Type B pancreatic cell (in vitro differentiated cells): ENCODE measurements around the gene RPS6KA1. TPM values are rescaled to one million over a fixed set of nuclear protein-coding genes. Genes with fewer than 3 reads are reported as not detected.
"Not testable (repeated sequence)": the region's sequence is repeated elsewhere in the genome, so short reads cannot be mapped to it uniquely, and the experiment has no call there.

Source experiments
- DNase-seq: peaks from one replicate; pipeline ENCODE4 v3.0.0; 2021; ENCODE audit warnings: mixed read lengths; ENCODE audit not compliant: unreplicated experiment; ENCODE audit errors: extremely low spot score
- H3K27ac Mint-ChIP-seq: 2 replicates; pipeline ENCODE4 v1.8.0; 2021; ENCODE audit warnings: mild to moderate bottlenecking, mixed read lengths
- H3K27me3 Mint-ChIP-seq: 2 replicates; pipeline ENCODE4 v1.8.0; 2021; ENCODE audit warnings: mixed read lengths
- H3K36me3 Mint-ChIP-seq: 2 replicates; pipeline ENCODE4 v1.8.0; 2021; ENCODE audit warnings: mixed read lengths
- H3K4me1 Mint-ChIP-seq: one replicate; pipeline ENCODE4 v1.8.0; 2021; ENCODE audit warnings: mixed read lengths; ENCODE audit not compliant: unreplicated experiment
- H3K4me3 Mint-ChIP-seq: 2 replicates; pipeline ENCODE4 v1.8.0; 2021; ENCODE audit warnings: mild to moderate bottlenecking, mixed read lengths
- H3K9me3 Mint-ChIP-seq: 2 replicates; pipeline ENCODE4 v1.8.0; 2021; ENCODE audit warnings: mixed read lengths
- CTCF ChIP-seq: fragments of 200-600 bp; sonication (generic); conservative IDR thresholded peaks from 2 replicates; pipeline ENCODE4 v1.5.0; 2021; ENCODE audit warnings: antibody characterized with exemption, mild to moderate bottlenecking
- total RNA-seq: library from RNA; stranded (reverse); gene quantifications from 2 replicates; pipeline ENCODE4 v1.2.1, GENCODE V29; 2021; ENCODE audit warnings: low replicate concordance

RPS6KA1 gene
- total RNA-seq, 1 donor from 2014 or later = 27.7 TPM

- no peak for TF ChIP-seq CTCF
- no peak overlapping the region for H3K27ac Mint-ChIP-seq
- DNase-seq = no peak
- no peaks in the 10 kb centered on the region for H3K9me3 Mint-ChIP-seq
- no peaks in the 10 kb centered on the region for H3K27me3 Mint-ChIP-seq
- H3K36me3 Mint-ChIP-seq = no peaks in the 10 kb centered on the region
- no peak overlapping the region for H3K4me3 Mint-ChIP-seq
- H3K4me1 Mint-ChIP-seq = peaks cover 3% of the 10 kb centered on the region
These were observed 35.6 kb upstream of the RPS6KA1 start for GRCh38 chr1:26493938-26494337.

DNA sequence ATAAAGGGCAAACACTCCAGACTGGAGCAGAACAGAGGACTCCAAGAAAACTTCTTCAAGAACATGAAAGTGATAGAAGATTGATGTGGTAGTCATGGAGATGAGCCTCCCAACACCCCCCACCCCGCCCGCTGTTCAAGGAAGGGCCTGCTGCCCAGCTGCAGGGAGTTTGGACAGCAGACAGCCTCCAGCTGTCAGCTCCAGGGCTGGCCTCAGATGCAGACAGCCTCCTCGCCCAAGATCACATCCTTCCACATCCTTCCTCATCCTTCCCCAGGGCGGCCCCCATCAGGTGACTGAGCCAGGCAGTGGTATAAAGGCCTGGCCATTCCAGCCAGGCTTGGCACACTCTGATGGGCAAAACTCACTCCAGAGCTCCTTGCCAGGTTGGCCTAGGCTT, 32.7 kb upstream of the RPS6KA1 start:
- no peaks in the 10 kb centered on the region for H3K36me3 Mint-ChIP-seq
- no peak overlapping the region for H3K27ac Mint-ChIP-seq
- no peak for TF ChIP-seq CTCF
- peaks cover 3% of the 10 kb centered on the region for H3K4me1 Mint-ChIP-seq
- H3K4me3 Mint-ChIP-seq = peak overlapping the region; percentile 54
- DNase-seq = no peak
- H3K27me3 Mint-ChIP-seq = no peaks in the 10 kb centered on the region
- no peaks in the 10 kb centered on the region for H3K9me3 Mint-ChIP-seq

DNA sequence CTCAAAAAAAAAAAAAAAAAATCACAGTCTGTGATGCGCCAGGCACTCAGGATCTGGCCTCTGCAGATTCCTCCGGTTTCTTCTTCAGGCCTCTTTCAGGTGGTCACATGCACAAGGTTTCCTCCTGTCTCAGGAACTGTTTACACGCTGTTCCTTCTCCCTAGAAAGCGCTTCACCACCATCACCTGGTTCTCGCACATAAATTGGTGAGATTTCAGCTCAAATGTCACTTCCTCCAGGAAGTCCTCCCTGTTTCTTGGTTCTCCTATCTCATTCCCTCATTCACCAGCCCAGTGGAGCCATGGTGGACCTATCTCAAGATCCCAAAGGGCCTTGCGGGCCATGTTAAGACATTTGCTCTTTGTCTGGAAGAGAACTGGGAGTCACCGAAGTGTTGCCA, 30.7 kb upstream of the RPS6KA1 start:
- Mint-ChIP-seq H3K9me3 (no peaks in the 10 kb centered on the region), H3K27me3 (no peaks in the 10 kb centered on the region), H3K4me1 (peaks cover 3% of the 10 kb centered on the region), H3K27ac (no peak overlapping the region), H3K4me3 (peak overlapping the region; percentile 49), H3K36me3 (no peaks in the 10 kb centered on the region)
- DNase-seq = no peak
- TF ChIP-seq CTCF = no peak

DNA sequence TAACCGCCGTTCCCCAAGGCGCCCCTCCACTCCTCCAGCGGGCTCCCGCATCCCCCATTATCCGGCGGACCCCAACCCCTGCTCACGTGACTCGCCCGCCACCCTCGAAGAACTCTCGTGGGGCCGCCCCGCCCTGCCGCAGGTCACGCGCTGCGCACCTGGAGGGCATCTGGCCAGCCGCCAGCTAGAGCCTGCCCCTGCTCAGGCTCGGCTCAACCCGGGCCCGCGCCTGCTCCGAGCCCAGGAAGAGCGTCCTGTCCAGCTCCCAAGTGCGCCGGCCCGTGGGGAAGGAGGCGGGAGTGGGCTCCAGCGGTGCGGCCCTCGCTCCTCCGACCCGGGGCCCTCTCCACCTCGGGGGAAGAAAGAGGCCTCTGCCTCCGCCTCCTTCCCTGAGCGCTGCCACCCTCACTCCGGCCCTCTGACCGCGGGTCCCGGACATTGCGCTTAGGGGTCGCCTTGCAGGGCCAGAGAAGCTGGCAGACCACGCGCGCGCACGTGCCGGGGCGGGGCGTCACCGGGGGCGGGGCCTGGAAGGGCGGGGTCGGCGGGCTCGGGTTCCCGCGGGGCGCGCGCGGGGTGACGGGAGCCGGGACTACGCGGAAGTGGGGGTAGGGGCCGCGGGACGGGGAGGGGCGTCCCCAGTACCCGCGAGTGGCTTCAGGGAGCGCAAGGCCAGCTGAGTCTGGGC, 28.9 kb upstream of the RPS6KA1 start:
- peak; percentile 93 for DNase-seq
- no peaks in the 10 kb centered on the region for H3K27me3 Mint-ChIP-seq

DNA sequence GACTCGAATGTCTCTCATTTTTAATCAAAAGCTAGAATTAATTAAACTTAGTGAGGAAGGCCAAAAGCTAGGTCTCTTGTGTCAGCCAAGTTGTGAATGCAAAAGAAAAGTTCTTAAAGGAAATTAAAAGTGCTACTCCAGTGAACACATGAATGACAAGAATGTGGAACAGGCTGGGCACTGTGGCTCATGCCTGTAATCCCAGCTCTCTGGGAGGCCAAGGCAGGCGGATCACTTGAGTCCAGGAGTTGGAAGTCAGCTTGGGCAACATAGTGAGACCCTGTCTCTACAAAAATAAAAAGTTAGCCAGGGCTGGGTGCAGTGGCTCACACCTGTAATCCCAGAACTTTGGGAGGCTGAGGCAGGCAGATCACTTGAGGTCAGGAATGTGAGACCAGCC, 18.9 kb upstream of the RPS6KA1 start:
- H3K4me1 Mint-ChIP-seq, H3K36me3 Mint-ChIP-seq, H3K27ac Mint-ChIP-seq, H3K4me3 Mint-ChIP-seq, H3K27me3 Mint-ChIP-seq, H3K9me3 Mint-ChIP-seq, DNase-seq: not testable (repeated sequence)

More for the DNA sequence above, 28.9 kb upstream of the RPS6KA1 start:
- TF ChIP-seq CTCF = peak; percentile 63
- H3K4me3 Mint-ChIP-seq = peak overlapping the region; percentile 90
- peaks cover 3% of the 10 kb centered on the region for H3K4me1 Mint-ChIP-seq
- H3K27ac Mint-ChIP-seq = peak overlapping the region; percentile 80
- H3K9me3 Mint-ChIP-seq = no peaks in the 10 kb centered on the region
- H3K36me3 Mint-ChIP-seq = no peaks in the 10 kb centered on the region

- not testable (repeated sequence) for H3K9me3 Mint-ChIP-seq, H3K27me3 Mint-ChIP-seq
These were observed 13.7 kb upstream of the RPS6KA1 start for GRCh38 chr1:26515836-26516235.

More at GRCh38 chr1:26515836-26516235, 13.7 kb upstream of the RPS6KA1 start:
- H3K36me3 Mint-ChIP-seq, H3K4me3 Mint-ChIP-seq, H3K4me1 Mint-ChIP-seq, H3K27ac Mint-ChIP-seq, DNase-seq: not testable (repeated sequence)
